Measurements from ENCODE around the gene CBX8. TPM values are rescaled to one million over a fixed set of nuclear protein-coding genes. Genes with fewer than 3 reads are reported as not detected.
A peak's percentile ranks its signal among the peaks of the same experiment; 100 is the strongest.

Gene CBX8
- total and polyA plus RNA-seq, 3 experiments from 2014 or later: 0.91 to 2.2 (median 1.9) TPM

DNA sequence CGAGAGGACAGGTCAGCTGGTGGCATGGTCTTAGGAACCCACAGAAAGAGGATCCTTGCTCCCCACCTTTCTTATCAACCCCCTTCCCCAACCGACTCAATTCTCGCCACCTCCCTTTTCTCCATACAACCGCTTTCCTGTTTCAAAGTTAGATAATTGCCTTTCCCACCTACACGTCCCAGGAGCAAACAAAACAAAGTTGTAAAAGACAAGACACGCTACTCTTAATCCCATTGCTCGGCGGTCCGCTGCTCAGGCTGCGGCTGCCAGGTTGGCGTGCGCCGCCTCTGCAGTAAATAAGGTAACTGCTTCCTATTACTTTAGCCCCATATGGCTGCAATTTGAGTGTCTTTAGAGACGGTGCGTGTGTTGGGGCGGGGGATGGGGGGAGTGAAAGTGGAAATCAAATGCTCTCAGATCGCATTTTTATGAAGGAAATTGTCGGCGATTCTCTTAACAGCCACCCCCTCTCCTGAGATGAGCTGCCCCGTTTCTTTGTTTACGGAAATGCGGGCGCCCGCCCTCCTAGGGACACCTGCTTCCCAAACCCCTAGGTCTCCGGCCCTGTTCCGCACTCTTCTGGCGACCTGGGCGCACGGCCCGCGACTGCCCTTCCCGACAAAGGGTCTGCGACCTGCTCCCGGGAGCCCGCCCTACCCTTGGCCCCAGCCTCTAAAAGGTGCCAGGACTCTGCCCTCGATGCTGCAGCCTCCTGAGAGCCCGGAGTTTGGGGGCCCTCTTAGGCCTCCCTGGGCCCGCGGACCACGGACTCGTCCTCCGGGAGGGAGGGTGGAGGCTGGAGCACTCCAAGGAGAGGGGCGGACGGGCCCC lies 3.7 kb upstream of the CBX8 start:
- H3K36me3 Mint-ChIP-seq: peaks cover 0 to 2% (median 0%) of the 10 kb centered on the region in 3 donors
- ChIA-PET POLR2A (interaction anchor here (0.6 to 6.9 kb wide), 5 partner anchors 12 to 197 kb away, joined by 3 to 79 read pairs (median 6); partner anchors contain the start of gene CBX4), CTCF (interaction anchor here (1.1 to 5.0 kb wide), 3 partner anchors 11 to 170 kb away, joined by 4 to 24 read pairs (median 14); partner anchors contain the start of gene CBX4)
- no peak overlapping the region for H3K4me3 ChIP-seq (ENCODE audit: low read length)
- H3K27ac ChIP-seq (ENCODE audit: low read depth, low read length): no peak overlapping the region
- peak in 1 of 5 donors; percentile 30 for DNase-seq
- peak overlapping the region in 6 of 8 donors; percentile 24 to 85 (median 62) for H3K27ac Mint-ChIP-seq
- peaks cover 78% of the 10 kb centered on the region for H3K4me1 ChIP-seq (ENCODE audit: insufficient read depth, low read length)
- peaks cover 55 to 61% of the 10 kb centered on the region in 2 donors for H3K27me3 Mint-ChIP-seq
- H3K4me3 Mint-ChIP-seq: peak overlapping the region; percentile 45 to 82 (median 76)
- H3K9me3 ChIP-seq (ENCODE audit: low read length): no peaks in the 10 kb centered on the region
- H3K27me3 ChIP-seq (ENCODE audit: insufficient read depth, low read length, poor library complexity, severe bottlenecking): peaks cover 78% of the 10 kb centered on the region
- no peaks in the 10 kb centered on the region for H3K36me3 ChIP-seq (ENCODE audit: insufficient read depth, low read length)
- H3K4me1 Mint-ChIP-seq: peaks cover 39 to 70% (median 45%) of the 10 kb centered on the region in 3 donors
- H3K9me3 Mint-ChIP-seq: peaks cover 0 to 6% (median 2%) of the 10 kb centered on the region in 5 donors

DNA sequence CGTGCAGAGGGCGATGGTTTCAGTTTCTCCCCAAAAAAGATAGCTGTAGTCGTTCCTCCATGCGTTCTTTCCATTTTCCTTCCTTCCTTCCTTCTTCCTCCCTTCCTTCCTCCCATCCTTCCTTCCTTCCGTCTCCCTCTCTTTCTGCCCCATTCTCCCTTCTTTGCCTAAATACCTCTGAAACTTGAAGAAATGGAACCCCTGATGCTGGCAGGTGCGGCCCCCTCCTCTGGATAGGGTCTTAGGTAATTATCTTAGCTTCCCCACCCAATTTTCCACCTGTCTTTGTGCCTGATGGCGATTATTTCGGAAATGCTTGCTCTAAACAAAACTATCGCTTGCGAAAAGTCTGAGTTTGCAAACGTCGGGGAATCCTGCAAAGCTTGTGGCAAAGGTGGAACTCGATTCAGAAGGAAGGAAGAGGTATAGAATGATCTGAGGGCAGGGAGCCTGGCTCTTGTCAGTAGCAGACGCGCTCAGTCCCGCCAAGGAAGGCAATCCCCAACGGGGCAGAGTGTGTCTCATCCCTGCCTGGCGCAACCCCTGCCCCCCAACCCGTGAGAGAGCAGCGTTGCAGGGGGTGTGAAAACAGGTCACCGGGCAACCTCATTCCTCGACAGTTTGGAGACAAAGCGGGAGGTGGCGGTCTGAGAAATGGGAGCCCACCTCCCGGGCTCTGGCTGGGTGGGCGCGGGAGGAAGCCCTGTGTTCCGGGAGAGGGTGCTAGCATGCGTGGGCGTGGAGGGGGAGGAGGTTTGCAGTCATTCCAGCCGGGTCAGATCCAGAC lies 2.9 kb upstream of the CBX8 start:
- Histone ChIP-seq H3K4me1 (ENCODE audit: insufficient read depth, low read length) (peaks cover 71% of the 10 kb centered on the region), H3K9me3 (ENCODE audit: low read length) (no peaks in the 10 kb centered on the region), H3K27me3 (ENCODE audit: insufficient read depth, low read length, poor library complexity, severe bottlenecking) (peaks cover 70% of the 10 kb centered on the region), H3K4me3 (ENCODE audit: low read length) (no peak overlapping the region), H3K36me3 (ENCODE audit: insufficient read depth, low read length) (no peaks in the 10 kb centered on the region), H3K27ac (ENCODE audit: low read depth, low read length) (no peak overlapping the region)
- peaks cover 0 to 2% (median 0%) of the 10 kb centered on the region in 3 donors for H3K36me3 Mint-ChIP-seq
- POLR2A ChIA-PET: interaction anchor here (6.9 kb wide), 1 partner anchor 39 kb away, joined by 79 read pairs; the partner anchor contains the start of gene CBX4
- H3K27ac Mint-ChIP-seq: peak overlapping the region in 5 of 8 donors; percentile 12 to 84 (median 64)
- H3K4me3 Mint-ChIP-seq: peak overlapping the region; percentile 45 to 82 (median 63)
- peaks cover 37 to 62% (median 39%) of the 10 kb centered on the region in 3 donors for H3K4me1 Mint-ChIP-seq
- CTCF ChIA-PET: interaction anchor here (0.8 to 5.0 kb wide), 4 partner anchors 11 to 171 kb away, joined by 3 to 24 read pairs (median 9); partner anchors contain the start of gene CBX4
- H3K27me3 Mint-ChIP-seq: peaks cover 47 to 53% of the 10 kb centered on the region in 2 donors
- H3K9me3 Mint-ChIP-seq: peaks cover 0 to 6% (median 2%) of the 10 kb centered on the region in 5 donors
- no peak for DNase-seq

- H3K4me3 Mint-ChIP-seq: peak overlapping the region; percentile 53 to 82 (median 66)
- peaks cover 42 to 48% of the 10 kb centered on the region in 2 donors for H3K27me3 Mint-ChIP-seq
- ChIA-PET POLR2A (interaction anchor here (6.9 kb wide), 1 partner anchor 40 kb away, joined by 79 read pairs; the partner anchor contains the start of gene CBX4), CTCF (interaction anchor here (0.8 to 5.0 kb wide), 4 partner anchors 10 to 172 kb away, joined by 3 to 24 read pairs (median 9); partner anchors contain the start of gene CBX4)
- Histone ChIP-seq H3K4me3 (ENCODE audit: low read length) (no peak overlapping the region), H3K9me3 (ENCODE audit: low read length) (no peaks in the 10 kb centered on the region), H3K27ac (ENCODE audit: low read depth, low read length) (no peak overlapping the region), H3K27me3 (ENCODE audit: insufficient read depth, low read length, poor library complexity, severe bottlenecking) (peaks cover 65% of the 10 kb centered on the region), H3K36me3 (ENCODE audit: insufficient read depth, low read length) (no peaks in the 10 kb centered on the region), H3K4me1 (ENCODE audit: insufficient read depth, low read length) (peaks cover 65% of the 10 kb centered on the region)
- H3K36me3 Mint-ChIP-seq: peaks cover 0 to 2% (median 0%) of the 10 kb centered on the region in 3 donors
- DNase-seq: no peak
- H3K27ac Mint-ChIP-seq: peak overlapping the region in 4 of 8 donors; percentile 50 to 84 (median 70)
- H3K9me3 Mint-ChIP-seq: peaks cover 0 to 3% (median 2%) of the 10 kb centered on the region in 5 donors
- peaks cover 31 to 56% (median 34%) of the 10 kb centered on the region in 3 donors for H3K4me1 Mint-ChIP-seq
These were observed 2.3 kb upstream of the CBX8 start for GRCh38 chr17:79799174-79799537.

DNA sequence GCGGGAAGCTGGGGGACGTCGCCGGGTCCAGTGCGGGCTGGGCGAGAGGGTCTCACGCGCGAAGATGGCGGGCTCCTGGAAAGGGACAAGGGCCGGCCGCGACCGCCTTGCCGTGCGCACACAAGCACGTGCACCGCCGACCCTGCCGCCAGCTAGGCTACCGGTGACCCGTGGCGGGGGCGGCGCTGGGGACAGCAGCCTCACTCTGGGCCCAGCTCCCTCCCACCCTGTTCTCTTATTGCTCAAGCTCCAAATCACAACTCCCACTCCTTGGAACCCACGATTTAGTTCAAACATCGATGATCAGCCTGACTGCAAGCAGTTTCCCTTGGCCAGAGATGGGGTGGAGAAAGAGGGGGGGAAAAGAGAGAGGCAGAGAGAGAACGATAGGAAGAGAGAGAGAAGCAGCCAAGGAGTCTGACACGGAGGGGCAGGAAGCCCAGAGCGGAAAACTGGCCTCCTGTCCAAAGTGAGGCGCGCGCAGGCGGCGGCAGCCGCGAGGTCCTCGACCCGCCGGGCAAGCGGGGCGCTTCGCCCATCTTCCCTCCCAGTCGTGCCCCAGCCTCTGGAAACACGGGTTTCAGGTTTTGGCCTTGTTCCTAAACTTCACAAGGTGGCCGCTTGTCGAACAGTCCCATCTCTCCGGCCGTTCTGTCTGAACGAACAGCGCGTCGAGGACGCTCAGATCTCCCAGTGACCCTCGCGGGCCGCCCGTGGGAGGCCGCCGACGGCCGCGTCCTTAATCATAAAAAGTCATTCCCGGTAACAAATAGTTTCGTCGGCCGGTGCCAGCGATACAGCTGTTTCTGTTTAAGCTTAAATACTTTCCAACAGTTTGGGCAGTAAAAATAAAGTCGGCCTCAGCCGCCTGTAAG lies 1.7 kb upstream of the CBX8 start:
- Histone ChIP-seq H3K27me3 (ENCODE audit: insufficient read depth, low read length, poor library complexity, severe bottlenecking) (peaks cover 58% of the 10 kb centered on the region), H3K36me3 (ENCODE audit: insufficient read depth, low read length) (no peaks in the 10 kb centered on the region), H3K27ac (ENCODE audit: low read depth, low read length) (no peak overlapping the region), H3K4me1 (ENCODE audit: insufficient read depth, low read length) (peaks cover 59% of the 10 kb centered on the region), H3K4me3 (ENCODE audit: low read length) (no peak overlapping the region), H3K9me3 (ENCODE audit: low read length) (no peaks in the 10 kb centered on the region)
- peaks cover 0 to 3% (median 2%) of the 10 kb centered on the region in 5 donors for H3K9me3 Mint-ChIP-seq
- peak overlapping the region; percentile 52 to 84 (median 66) for H3K4me3 Mint-ChIP-seq
- ChIA-PET POLR2A (interaction anchor here (6.9 kb wide), 1 partner anchor 41 kb away, joined by 79 read pairs; the partner anchor contains the start of gene CBX4), CTCF (interaction anchor here (0.8 to 5.0 kb wide), 3 partner anchors 9 to 41 kb away, joined by 3 to 24 read pairs (median 14); partner anchors contain the start of gene CBX4)
- H3K36me3 Mint-ChIP-seq: peaks cover 0 to 2% (median 0%) of the 10 kb centered on the region in 3 donors
- peaks cover 42 to 47% of the 10 kb centered on the region in 2 donors for H3K27me3 Mint-ChIP-seq
- peak in 1 of 5 donors; percentile 32 for DNase-seq
- peaks cover 31 to 54% (median 34%) of the 10 kb centered on the region in 3 donors for H3K4me1 Mint-ChIP-seq
- H3K27ac Mint-ChIP-seq: peak overlapping the region in 6 of 8 donors; percentile 23 to 89 (median 77)

DNA sequence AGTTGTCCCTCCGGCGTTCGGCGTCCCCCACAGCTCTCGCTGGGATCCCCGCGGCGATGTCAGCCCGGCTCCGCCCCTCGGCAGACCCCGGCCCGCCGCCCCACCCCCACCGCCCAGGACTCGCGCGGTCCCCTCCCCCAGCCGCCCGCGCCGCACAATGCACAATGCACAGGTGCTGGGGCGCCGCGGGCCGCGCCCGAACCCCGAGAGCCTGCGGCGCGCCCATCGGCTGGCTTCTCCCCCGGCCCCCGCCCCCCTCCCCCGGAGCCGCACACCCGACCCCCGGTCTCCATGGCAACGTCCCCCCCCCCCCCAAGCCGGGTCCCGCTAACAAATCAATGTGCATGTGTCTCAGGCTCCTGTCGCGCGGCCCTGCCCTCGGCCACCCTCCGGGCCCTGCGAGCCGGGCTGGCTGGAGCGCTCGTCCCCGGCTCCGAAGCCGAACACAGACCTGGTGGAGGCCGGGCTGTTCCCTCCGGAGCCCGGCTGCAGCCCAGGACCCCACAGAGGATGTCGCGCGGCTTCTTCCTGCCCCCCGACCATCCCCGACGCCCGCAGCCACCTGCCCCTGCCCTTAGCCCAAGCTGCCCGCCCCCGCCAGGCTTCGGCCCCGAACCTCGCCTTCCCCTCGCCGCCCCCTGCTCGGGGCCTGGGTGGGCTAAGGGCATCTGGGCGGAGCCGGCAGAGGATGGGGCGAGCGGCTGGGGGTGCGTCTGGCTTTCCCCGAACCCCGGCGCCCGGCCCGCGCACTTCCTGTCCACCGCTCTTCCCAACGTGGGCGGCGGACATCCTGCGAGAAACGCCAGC lies 818 bp upstream of the CBX8 start:
- peak in 1 of 5 donors; percentile 30 for DNase-seq
- no peak overlapping the region for H3K27ac ChIP-seq (ENCODE audit: low read depth, low read length)
- peaks cover 50% of the 10 kb centered on the region for H3K27me3 ChIP-seq (ENCODE audit: insufficient read depth, low read length, poor library complexity, severe bottlenecking)
- Mint-ChIP-seq H3K4me1 (peaks cover 31 to 53% (median 34%) of the 10 kb centered on the region in 3 donors), H3K4me3 (peak overlapping the region in 3 of 7 donors; percentile 63 to 92 (median 89)), H3K27me3 (peaks cover 41 to 45% of the 10 kb centered on the region in 2 donors), H3K27ac (peak overlapping the region in 1 of 8 donors; percentile 92), H3K36me3 (peaks cover 0 to 2% (median 0%) of the 10 kb centered on the region in 3 donors), H3K9me3 (peaks cover 0 to 3% (median 2%) of the 10 kb centered on the region in 5 donors)
- ChIA-PET CTCF (interaction anchor here (1.0 to 5.0 kb wide), 6 partner anchors 11 to 44 kb away, joined by 3 to 24 read pairs (median 8); partner anchors contain the start of gene CBX4), POLR2A (interaction anchor here (0.8 to 6.9 kb wide), 5 partner anchors 14 to 194 kb away, joined by 3 to 79 read pairs (median 5); partner anchors contain the start of genes CBX2 and CBX4)
- H3K4me3 ChIP-seq (ENCODE audit: low read length): no peak overlapping the region
- no peaks in the 10 kb centered on the region for H3K36me3 ChIP-seq (ENCODE audit: insufficient read depth, low read length)
- peaks cover 56% of the 10 kb centered on the region for H3K4me1 ChIP-seq (ENCODE audit: insufficient read depth, low read length)
- no peaks in the 10 kb centered on the region for H3K9me3 ChIP-seq (ENCODE audit: low read length)

GRCh38 chr17:79796444-79796762 lies 474 bp downstream of the CBX8 start:
- Mint-ChIP-seq H3K27ac (peak overlapping the region in 6 of 8 donors; percentile 1 to 92 (median 84)), H3K4me1 (peaks cover 30 to 49% (median 31%) of the 10 kb centered on the region in 3 donors), H3K9me3 (peaks cover 0 to 2% (median 2%) of the 10 kb centered on the region in 5 donors), H3K4me3 (peak overlapping the region; percentile 85 to 92 (median 86)), H3K27me3 (peaks cover 40 to 42% of the 10 kb centered on the region in 2 donors), H3K36me3 (peaks cover 0 to 2% (median 0%) of the 10 kb centered on the region in 3 donors)
- ChIA-PET CTCF (interaction anchor here (1.0 to 5.0 kb wide), 5 partner anchors 12 to 45 kb away, joined by 3 to 24 read pairs (median 6); partner anchors contain the start of gene CBX4), POLR2A (interaction anchor here (0.9 to 6.9 kb wide), 5 partner anchors 9 to 43 kb away, joined by 3 to 79 read pairs (median 5); partner anchors contain the start of genes CBX2 and CBX4)
- peak overlapping the region; percentile 73 for H3K27ac ChIP-seq (ENCODE audit: low read depth, low read length)
- H3K36me3 ChIP-seq (ENCODE audit: insufficient read depth, low read length): no peaks in the 10 kb centered on the region
- no peak for DNase-seq
- H3K4me1 ChIP-seq (ENCODE audit: insufficient read depth, low read length): peaks cover 51% of the 10 kb centered on the region
- H3K4me3 ChIP-seq (ENCODE audit: low read length): peak overlapping the region; percentile 80
- peaks cover 44% of the 10 kb centered on the region for H3K27me3 ChIP-seq (ENCODE audit: insufficient read depth, low read length, poor library complexity, severe bottlenecking)
- no peaks in the 10 kb centered on the region for H3K9me3 ChIP-seq (ENCODE audit: low read length)
